Liver (tissue), 2 donors: ENCODE results near the gene MED12.

Experiments used
- YY1 ChIP-seq: IDR thresholded peaks from 2 replicates; pipeline ENCODE4 v1.6.1; 2016; ENCODE audit warnings: antibody characterized with exemption, mild to moderate bottlenecking
- TF ChIP-seq, protein P1 (sequence below): fragments of 150-350 bp; IDR thresholded peaks from 2 replicates; pipeline ENCODE4 v1.5.1; 2017; ENCODE audit warnings: improper control_type of control experiment, low read depth, low read length; ENCODE audit not compliant: missing input control
- donor health status: healthy.

- no peak for TF ChIP-seq YY1
- TF ChIP-seq, protein P1, sequence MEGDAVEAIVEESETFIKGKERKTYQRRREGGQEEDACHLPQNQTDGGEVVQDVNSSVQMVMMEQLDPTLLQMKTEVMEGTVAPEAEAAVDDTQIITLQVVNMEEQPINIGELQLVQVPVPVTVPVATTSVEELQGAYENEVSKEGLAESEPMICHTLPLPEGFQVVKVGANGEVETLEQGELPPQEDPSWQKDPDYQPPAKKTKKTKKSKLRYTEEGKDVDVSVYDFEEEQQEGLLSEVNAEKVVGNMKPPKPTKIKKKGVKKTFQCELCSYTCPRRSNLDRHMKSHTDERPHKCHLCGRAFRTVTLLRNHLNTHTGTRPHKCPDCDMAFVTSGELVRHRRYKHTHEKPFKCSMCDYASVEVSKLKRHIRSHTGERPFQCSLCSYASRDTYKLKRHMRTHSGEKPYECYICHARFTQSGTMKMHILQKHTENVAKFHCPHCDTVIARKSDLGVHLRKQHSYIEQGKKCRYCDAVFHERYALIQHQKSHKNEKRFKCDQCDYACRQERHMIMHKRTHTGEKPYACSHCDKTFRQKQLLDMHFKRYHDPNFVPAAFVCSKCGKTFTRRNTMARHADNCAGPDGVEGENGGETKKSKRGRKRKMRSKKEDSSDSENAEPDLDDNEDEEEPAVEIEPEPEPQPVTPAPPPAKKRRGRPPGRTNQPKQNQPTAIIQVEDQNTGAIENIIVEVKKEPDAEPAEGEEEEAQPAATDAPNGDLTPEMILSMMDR: no peak
These were observed 16.1 kb upstream of the MED12 start for GRCh38 chrX:71102292-71102691.
